GM19395 (cell line): ENCODE results near the gene RAP1A.
"Not testable (repeated sequence)": the region's sequence is repeated elsewhere in the genome, so short reads cannot be mapped to it uniquely, and the experiment has no call there.

Experiments
- ATAC-seq: cut with Tn5 transposase; IDR thresholded peaks from one replicate; pipeline ENCODE4 v1.9.1; 2021; ENCODE audit warnings: mild to moderate bottlenecking, moderate library complexity; ENCODE audit not compliant: unreplicated experiment

RAP1A gene

GRCh38 chr1:111597426-111597825 is 22.2 kb upstream of the RAP1A start:
- ATAC-seq, result no peak

DNA sequence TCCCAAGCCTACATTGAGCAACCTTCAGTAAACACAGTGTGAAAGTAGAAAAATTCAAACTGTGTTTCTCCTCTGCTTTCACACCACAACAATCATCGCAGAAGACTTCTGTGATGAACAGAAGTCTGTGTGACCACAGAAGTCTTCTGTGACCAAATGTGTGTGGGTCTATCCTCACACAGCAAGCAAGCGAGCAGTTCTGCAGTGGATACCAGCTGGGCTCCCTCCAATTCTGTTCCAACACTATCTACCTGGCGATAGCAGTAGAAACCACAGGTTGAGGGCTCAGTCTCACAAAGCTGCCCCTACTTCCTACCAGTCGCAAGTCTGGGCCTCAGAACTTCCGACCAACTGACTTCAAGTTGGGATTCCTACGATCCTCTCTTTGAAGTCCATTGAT is 21.0 kb upstream of the RAP1A start:
- ATAC-seq, result no peak

GRCh38 chr1:111599781-111600693 is 19.6 kb upstream of the RAP1A start:
- peak; percentile 1 for ATAC-seq

GRCh38 chr1:111600886-111601386 is 18.7 kb upstream of the RAP1A start:
- ATAC-seq, result peak; percentile 71

DNA sequence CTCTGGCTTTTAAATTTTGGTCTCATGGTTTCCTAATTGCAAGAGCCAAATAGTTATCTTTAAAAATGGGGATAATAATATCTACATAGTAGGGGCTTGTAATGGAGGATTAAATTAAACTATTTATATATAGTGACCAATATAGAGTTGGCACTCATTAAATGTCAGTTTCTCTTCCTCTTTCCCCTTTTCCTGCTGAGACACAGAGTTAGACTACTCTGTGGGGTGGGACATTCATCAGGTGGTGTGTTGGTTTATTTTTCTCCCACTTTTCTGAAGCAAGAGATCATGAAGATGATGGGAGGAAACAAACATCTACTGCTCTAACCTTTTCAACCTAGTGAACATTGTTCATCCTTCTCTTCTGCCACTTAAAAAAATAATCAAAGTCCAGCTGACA is 17.3 kb upstream of the RAP1A start:
- no peak for ATAC-seq

DNA sequence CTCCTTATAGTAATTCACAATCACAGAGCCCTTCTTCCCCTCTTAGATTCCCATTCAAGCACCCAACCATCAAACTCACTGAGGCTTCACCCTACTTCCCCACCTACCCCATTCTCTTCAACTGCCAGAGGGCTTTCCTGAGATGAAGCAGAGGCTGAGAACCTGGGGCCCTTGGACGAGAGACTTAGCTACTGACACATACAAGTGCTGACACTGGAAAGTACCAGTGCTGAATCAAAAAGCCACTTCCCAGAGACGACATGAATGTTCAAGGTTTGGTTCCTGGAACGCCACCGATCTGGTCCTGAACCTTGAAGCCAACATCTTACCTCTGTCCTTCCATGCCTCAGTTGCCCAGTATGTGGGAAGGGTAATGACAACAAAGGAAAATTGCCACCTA is 16.6 kb upstream of the RAP1A start:
- no peak for ATAC-seq

DNA sequence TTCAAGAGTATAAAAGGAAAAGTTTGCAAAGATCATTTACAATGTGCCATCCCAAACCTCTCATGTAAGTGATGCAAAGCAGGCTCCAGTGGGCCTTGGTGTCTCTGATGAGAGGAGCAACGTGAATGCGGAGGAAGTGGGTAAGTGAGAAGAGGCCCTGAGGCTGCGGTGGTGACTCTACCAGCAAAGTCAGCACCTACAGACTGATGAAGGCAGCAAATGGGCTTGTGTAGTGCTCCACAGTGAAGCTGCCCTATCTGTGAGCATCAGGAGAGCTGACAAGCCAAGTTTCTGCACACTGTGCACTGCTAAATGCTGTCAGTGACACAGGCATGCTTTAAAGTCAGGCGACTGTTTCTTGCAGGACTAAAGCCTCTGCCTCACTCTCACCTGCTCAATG is 15.6 kb upstream of the RAP1A start:
- peak; percentile 46 for ATAC-seq

DNA sequence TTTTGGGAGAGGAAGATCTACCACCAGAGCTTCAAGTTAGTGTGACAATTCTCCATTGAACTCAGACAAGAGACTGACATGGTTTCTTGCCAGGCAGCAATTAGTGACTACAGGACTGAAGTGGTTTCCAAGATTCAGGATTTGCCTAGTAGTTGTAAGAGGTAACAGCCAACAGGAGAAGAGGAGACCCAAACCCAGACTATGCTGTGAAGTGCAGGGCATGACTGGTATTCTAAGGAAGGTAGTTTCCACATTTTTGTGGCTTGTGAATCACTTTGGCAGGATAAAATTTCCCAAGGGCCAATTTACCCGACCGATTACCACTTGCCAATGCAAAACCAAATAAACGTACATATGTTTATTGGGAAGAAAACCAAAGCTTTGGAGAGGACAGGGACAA is 14.7 kb upstream of the RAP1A start:
- no peak for ATAC-seq

- no peak for ATAC-seq
Measured at GRCh38 chr1:111605576-111605975, 14.0 kb upstream of the RAP1A start.

DNA sequence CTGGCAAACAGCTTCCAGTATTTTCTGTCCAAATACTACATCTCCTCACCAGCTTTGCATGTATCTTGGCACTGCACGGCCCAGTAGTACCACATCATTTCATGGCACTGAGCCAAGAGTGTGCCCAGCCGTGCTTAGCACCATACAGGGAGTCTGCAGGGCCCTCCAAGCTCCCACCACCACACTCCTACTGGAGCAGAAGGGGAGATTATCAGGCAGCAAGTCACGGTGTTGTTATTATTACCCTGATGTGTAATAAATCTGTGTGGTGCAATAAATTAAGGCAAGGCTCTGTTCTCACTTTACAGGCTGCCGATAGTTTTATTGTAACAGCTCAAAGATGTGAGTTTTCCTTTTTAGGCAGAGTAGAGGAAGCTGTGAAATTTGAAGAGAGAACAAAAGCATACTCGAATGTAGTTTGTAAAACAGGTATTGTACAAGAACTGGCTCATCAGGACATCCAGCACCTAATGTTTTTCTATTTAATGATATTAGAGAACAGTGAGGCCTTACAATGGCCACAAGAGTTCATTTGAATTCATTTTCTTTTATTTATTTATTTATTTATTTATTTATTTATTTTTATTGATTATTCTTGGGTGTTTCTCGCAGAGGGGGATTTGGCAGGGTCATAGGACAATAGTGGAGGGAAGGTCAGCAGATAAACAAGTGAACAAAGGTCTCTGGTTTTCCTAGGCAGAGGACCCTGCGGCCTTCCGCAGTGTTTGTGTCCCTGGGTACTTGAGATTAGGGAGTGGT is 13.0 kb upstream of the RAP1A start:
- ATAC-seq, result not testable (repeated sequence)

- ATAC-seq, result not testable (repeated sequence)
Measured at GRCh38 chr1:111608528-111608927, 11.1 kb upstream of the RAP1A start.

- ATAC-seq, result no peak
Measured at GRCh38 chr1:111611986-111612385, 7.6 kb upstream of the RAP1A start.

DNA sequence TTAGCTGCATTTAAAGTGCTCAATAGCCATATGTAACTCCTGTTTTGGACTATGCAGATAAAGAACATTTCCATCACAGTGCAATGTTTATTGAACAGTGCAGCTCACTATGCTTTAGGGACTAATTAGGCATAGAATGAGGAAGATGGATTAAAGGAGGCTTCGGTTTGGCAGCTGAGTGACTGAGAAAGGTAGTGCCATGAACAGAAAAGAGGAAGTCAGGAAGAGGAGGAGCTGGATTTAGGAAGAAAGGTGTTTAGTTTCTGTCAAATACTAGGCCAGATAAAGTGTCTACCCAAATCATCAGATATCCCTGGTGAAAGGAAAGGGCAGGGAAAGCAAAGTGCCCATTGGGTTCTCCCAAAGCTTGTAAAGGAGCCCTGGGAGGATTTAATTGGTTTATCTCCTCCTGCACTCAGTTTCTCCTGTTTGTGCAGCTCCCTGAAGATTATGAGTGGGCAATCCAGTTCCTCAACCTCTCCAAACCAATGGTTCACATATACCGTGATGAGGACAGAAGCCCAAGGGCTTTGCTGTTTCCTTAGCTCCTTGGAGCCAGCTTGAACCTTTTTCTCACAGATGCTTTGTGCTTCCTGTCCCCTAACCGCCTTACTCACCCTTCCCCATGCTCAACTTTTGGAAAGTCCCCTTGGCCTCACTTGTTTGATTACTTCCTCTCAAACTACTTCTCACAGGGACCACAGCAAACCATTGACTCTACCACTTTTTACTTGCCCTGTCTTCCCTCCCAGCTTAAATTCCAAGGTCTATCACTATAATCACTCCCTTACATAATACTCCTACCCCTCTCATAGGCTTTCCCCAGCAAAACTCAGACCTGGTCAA is 3.5 kb upstream of the RAP1A start:
- peak; percentile 45 for ATAC-seq

DNA sequence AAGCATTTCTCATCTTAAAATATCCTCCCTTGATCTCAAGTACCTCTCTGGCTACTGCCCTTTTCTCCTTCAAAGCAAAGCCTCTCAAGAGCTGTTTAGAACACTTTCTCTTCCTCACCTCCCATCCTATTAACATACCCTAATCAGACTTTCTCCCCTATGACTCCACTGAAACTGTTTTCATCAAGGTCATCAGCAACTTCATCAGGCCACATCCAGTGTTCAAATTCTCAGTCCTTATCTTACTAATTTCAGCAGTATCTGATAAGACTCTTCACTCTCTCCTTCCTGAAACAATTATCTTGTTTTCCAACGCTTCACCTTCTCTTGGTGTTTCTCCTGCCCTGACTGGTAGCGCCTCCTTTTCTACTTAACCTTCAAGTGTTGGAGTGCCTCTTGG is 1.5 kb upstream of the RAP1A start:
- ATAC-seq, result no peak

GRCh38 chr1:111618961-111619634 is 491 bp upstream of the RAP1A start:
- peak; percentile 12 for ATAC-seq

DNA sequence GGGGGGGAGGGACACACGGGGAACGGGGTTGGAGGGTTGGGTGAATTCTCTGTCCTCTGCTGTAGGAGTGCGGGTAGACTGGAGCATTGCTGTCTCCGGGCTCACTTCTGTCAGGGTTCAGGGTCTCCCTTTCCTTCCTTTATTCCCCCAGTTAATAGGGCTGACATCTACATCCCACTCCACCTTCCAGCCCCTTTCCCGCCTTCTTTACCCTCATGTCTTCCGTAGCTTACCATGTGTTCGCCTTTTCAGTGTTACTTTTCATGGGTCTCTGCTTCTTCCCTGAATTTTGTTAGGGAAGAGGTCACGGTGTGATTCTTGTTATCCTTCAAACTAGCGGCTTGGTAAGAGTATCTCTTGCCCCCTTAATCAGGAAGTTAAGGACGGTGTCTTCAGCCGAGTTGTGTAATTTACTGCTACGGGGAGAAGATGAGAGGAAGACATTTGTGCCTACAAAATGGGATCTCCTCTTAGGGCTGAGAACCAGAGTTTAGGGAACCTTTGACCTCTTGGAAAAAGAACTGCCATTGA is 917 bp downstream of the RAP1A start:
- no peak for ATAC-seq

DNA sequence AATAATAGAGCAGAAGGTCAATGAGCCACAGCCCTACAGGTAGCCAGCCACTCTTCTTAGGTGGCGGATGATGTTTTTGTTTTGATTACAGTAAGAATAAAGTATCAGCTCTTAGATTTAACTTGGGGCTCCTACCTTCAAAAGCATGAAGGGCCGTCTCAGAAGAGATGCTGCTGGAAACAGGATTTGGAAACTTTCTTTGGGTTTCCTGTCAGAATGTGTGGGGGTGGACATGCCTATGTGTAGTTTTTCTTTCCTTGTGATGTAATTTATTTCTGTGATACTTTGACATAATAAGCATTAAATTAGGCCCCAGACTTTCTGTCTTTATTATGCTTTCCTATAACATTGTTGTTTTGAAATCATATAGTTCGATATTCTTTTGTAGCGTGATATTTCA is 1.5 kb downstream of the RAP1A start:
- ATAC-seq, result no peak

GRCh38 chr1:111622166-111622565 is 2.6 kb downstream of the RAP1A start:
- no peak for ATAC-seq

- ATAC-seq, result no peak
Measured at GRCh38 chr1:111624382-111624781, 4.8 kb downstream of the RAP1A start.

DNA sequence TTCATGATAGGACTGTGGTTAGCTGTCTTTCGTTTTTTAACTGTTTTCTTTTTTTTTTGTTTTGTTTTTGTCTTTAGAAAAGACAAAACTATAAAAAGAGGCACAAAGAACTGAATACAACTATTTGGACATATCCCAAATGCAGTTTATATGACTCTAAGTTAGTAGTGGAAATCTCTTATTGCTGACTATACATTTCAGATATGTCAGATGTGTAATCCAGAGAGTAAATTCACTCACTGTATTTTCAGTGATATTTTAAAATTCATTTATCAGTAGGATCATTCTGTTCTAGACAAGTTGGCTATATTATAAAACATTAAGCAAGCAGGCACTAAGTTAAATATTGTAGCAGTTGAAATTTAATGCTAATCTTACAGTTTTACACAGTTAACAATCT is 5.7 kb downstream of the RAP1A start:
- ATAC-seq, result no peak
